Epithelial cell of proximal tubule (primary cell): ENCODE data around the gene APOBEC4. TPM values are rescaled to one million over a fixed set of nuclear protein-coding genes. Genes with fewer than 3 reads are reported as not detected.

Source experiments
- DNase-seq: peaks from one replicate; pipeline ENCODE4 v3.0.0-alpha.2; 2011; ENCODE audit warnings: low read depth
- H3K4me3 ChIP-seq: 2 replicates; pipeline ENCODE4 v1.5.1; 2011; ENCODE audit warnings: low read depth, mild to moderate bottlenecking, low read length
- CTCF ChIP-seq: conservative IDR thresholded peaks from 2 replicates; pipeline ENCODE4 v1.5.1; 2012; ENCODE audit warnings: low read depth, mild to moderate bottlenecking, low read length
- total RNA-seq: library from RNA; depleted of rRNA; stranded (reverse); fragments of >200 nt; gene quantifications from 2 replicates; pipeline ENCODE4 v1.2.3, GENCODE V29; 2015

Gene APOBEC4
- total RNA-seq: not detected in 2 replicates

- TF ChIP-seq CTCF: no peak
- DNase-seq: no peak
- no peak within 1 kb of the TSS for H3K4me3 ChIP-seq
Measured at GRCh38 chr1:183652547-183653461, at the start of gene APOBEC4. APOBEC4 (minus strand) TSS chr1:183653316; CDS start chr1:183648781, 4,535 bp downstream.

GRCh38 chr1:183702813-183703198 lies 49.7 kb upstream of the APOBEC4 start:
- TF ChIP-seq CTCF: no peak
- no peak for DNase-seq

GRCh38 chr1:183702087-183702812 lies 49.1 kb upstream of the APOBEC4 start:
- no peak for DNase-seq
- no peak for TF ChIP-seq CTCF
- no peak overlapping the region for H3K4me3 ChIP-seq

More at GRCh38 chr1:183702813-183703198, 49.7 kb upstream of the APOBEC4 start:
- no peak overlapping the region for H3K4me3 ChIP-seq

GRCh38 chr1:183699616-183700160 lies 46.6 kb upstream of the APOBEC4 start:
- DNase-seq: peak; percentile 41
- H3K4me3 ChIP-seq: no peak overlapping the region
- no peak for TF ChIP-seq CTCF

GRCh38 chr1:183697814-183698590 lies 44.9 kb upstream of the APOBEC4 start:
- no peak overlapping the region for H3K4me3 ChIP-seq
- no peak for TF ChIP-seq CTCF
- DNase-seq: no peak

- DNase-seq: no peak
- H3K4me3 ChIP-seq: no peak overlapping the region
- TF ChIP-seq CTCF: no peak
Measured at GRCh38 chr1:183696981-183697380, 43.9 kb upstream of the APOBEC4 start.
